22Rv1 (cell line): ENCODE measurements around the gene SPG7.

Experiments used
- CTCF ChIP-seq: fragments of 450-650 bp; IDR thresholded peaks from 2 replicates; pipeline ENCODE4 v1.5.1; 2017; ENCODE audit warnings: mild to moderate bottlenecking
- ZFX ChIP-seq: fragments of 450-650 bp; IDR thresholded peaks from 2 replicates; pipeline ENCODE4 v1.6.1; 2017; ENCODE audit warnings: antibody characterized with exemption, borderline replicate concordance

DNA sequence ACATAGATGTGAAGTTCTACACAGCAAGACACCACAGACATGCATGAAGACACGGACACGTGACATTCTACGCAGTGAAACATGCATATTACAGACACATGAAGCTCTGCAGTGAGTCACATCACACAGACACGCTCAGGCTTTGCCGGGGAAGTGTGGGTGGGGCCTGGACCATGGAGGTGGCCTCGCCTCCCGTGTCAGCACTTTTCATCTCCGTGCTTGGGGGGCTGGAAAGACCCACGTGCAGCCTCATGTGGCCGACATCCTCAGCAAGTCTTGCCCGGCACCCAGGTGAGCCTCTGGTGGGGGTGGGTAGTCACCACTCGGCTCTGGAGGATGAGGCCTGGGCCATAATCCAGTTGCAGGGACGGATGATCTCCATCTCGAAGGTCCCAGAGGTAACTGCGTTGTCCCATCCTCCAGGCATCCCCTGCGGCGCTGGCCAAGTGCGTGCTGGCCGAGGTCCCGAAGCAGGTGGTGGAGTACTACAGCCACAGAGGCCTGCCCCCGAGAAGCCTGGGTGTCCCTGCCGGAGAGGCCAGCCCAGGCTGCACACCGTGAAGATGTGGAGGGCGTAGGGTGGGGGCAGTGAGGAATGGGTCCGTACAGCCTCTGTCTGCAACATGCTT is 88.0 kb downstream of the SPG7 start:
- TF ChIP-seq CTCF = no peak
- TF ChIP-seq ZFX = no peak
